ENCODE results near the gene ARHGAP31.
A peak's percentile ranks its signal among the peaks of the same experiment; 100 is the strongest.

ARHGAP31 gene

GRCh38 chr3:119378259-119378803 is 84.1 kb downstream of the ARHGAP31 start:
- no peak for DNase-seq (ENCODE audit: low read depth)
- no peak for TF ChIP-seq CTCF (IDR thresholded peaks at IDR 0.05; ENCODE audit: insufficient read depth, low read depth, low read length, missing control alignments)
- H3K4me3 ChIP-seq (ENCODE audit: low read depth, low read length) = no peak overlapping the region

GRCh38 chr3:119380697-119381096 is 86.5 kb downstream of the ARHGAP31 start:
- DNase-seq (ENCODE audit: low read depth) = no peak
- TF ChIP-seq CTCF (IDR thresholded peaks at IDR 0.05; ENCODE audit: insufficient read depth, low read depth, low read length, missing control alignments) = no peak
- H3K4me3 ChIP-seq (ENCODE audit: low read depth, low read length) = no peak overlapping the region

- TF ChIP-seq CTCF (IDR thresholded peaks at IDR 0.05; ENCODE audit: insufficient read depth, low read depth, low read length, missing control alignments) = no peak
- H3K4me3 ChIP-seq (ENCODE audit: low read depth, low read length) = no peak overlapping the region
- DNase-seq (ENCODE audit: low read depth) = no peak
These were observed 88.0 kb downstream of the ARHGAP31 start for GRCh38 chr3:119382134-119382533.

- no peak overlapping the region for H3K4me3 ChIP-seq (ENCODE audit: low read depth, low read length)
- DNase-seq (ENCODE audit: low read depth) = no peak
- no peak for TF ChIP-seq CTCF (IDR thresholded peaks at IDR 0.05; ENCODE audit: insufficient read depth, low read depth, low read length, missing control alignments)
These were observed 94.4 kb downstream of the ARHGAP31 start for GRCh38 chr3:119388577-119388976.

GRCh38 chr3:119395923-119396358 is 101.8 kb downstream of the ARHGAP31 start:
- TF ChIP-seq CTCF (IDR thresholded peaks at IDR 0.05; ENCODE audit: insufficient read depth, low read depth, low read length, missing control alignments) = no peak

GRCh38 chr3:119396870-119397269 is 102.7 kb downstream of the ARHGAP31 start:
- DNase-seq (ENCODE audit: low read depth) = no peak
- no peak overlapping the region for H3K4me3 ChIP-seq (ENCODE audit: low read depth, low read length)
- TF ChIP-seq CTCF (IDR thresholded peaks at IDR 0.05; ENCODE audit: insufficient read depth, low read depth, low read length, missing control alignments) = no peak

More at GRCh38 chr3:119395923-119396358, 101.8 kb downstream of the ARHGAP31 start:
- no peak overlapping the region for H3K4me3 ChIP-seq (ENCODE audit: low read depth, low read length)
- peak; percentile 91 for DNase-seq (ENCODE audit: low read depth)

GRCh38 chr3:119400466-119400865 is 106.3 kb downstream of the ARHGAP31 start:
- TF ChIP-seq CTCF (IDR thresholded peaks at IDR 0.05; ENCODE audit: insufficient read depth, low read depth, low read length, missing control alignments) = no peak
- DNase-seq (ENCODE audit: low read depth) = no peak
- no peak overlapping the region for H3K4me3 ChIP-seq (ENCODE audit: low read depth, low read length)
